Measurements from ENCODE around the gene MROH2A. TPM values are rescaled to one million over a fixed set of nuclear protein-coding genes. Genes with fewer than 3 reads are reported as not detected.

Gene MROH2A
- total and polyA plus RNA-seq, 9 of the 15 experiments (the other 6 are each of a cell fraction or from before 2014, with no cell fraction given) = 0.03 TPM; not detected in 8

GRCh38 chr2:233823731-233824121 lies 45.6 kb downstream of the MROH2A start (continued):
- TF ChIP-seq EZH2 (IDR thresholded peaks at IDR 0.05; ENCODE audit: borderline replicate concordance, low read depth, low read length) (no peak), STAT5B (CRISPR knock-in tag; IDR thresholded peaks at IDR 0.05) (no peak)

GRCh38 chr2:233824373-233824772 lies 46.2 kb downstream of the MROH2A start:
- H2AFZ ChIP-seq (ENCODE audit: low read depth, low read length) = no peak overlapping the region
- intact Hi-C loops (cut with micrococcal nuclease) = no loop called here
- H3K36me3 ChIP-seq (ENCODE audit: control insufficient read depth, insufficient read depth, low read length) = no peaks in the 10 kb centered on the region
- H3K9me1 ChIP-seq (ENCODE audit: control insufficient read depth, insufficient read depth, low read length) = no peaks in the 10 kb centered on the region
- ChIA-PET CTCF (ENCODE audit: low intra/inter-chr PET ratio) (no interaction called here), POLR2A (interaction anchor here (0.8 to 1.1 kb wide), 2 partner anchors 14 to 188 kb away, joined by 3 read pairs; partner anchors contain the start of gene UGT1A10)
- TF ChIP-seq U2AF2 (optimal IDR thresholded peaks at IDR 0.05; ENCODE audit: low read depth, low read length) (no peak), FUS (optimal IDR thresholded peaks at IDR 0.05; ENCODE audit: low read depth, low read length) (no peak), ZNF436 (CRISPR knock-in tag; IDR thresholded peaks at IDR 0.05) (no peak)
- H3K9ac ChIP-seq (ENCODE audit: insufficient read depth in 1 of 2, low read depth in 2 of 2, low read length in 2 of 2) = no peak overlapping the region
- ATAC-seq (no peak), FAIRE-seq (no peak), DNase-seq (ENCODE audit: extremely low read depth in 1 of 4, low spot score in 3 of 4) (no peak)
- peaks cover 2 to 41% of the 10 kb centered on the region in 2 experiments; a peak in 3 of 5 replicates for H3K27me3 ChIP-seq (ENCODE audit: control insufficient read depth in 2 of 2, insufficient read depth in 2 of 2, low read length in 2 of 2)
- no peaks in the 10 kb centered on the region; the same call in 1 of the 2 replicates for H4K20me1 ChIP-seq (replicated peaks; ENCODE audit: control insufficient read depth, insufficient read depth, low read length)
- H3K9me3 ChIP-seq (replicated peaks; ENCODE audit: control insufficient read depth, insufficient read depth, low read depth, low read length) = no peaks in the 10 kb centered on the region
- no peak overlapping the region for H3K4me3 ChIP-seq
- in situ Hi-C loops (cut with MboI) = no loop called here
- H3K4me2 ChIP-seq (ENCODE audit: insufficient read depth, low read length) = no peak overlapping the region
- 4% methylated on average over 6 of the region's 7 CpGs for WGBS (ENCODE audit: insufficient coverage, low coverage, missing lambda C conversion rate)
- BruUV-seq (replicated peaks) = no TSS peak
- peaks cover 0 to 5% of the 10 kb centered on the region in 2 experiments; a peak in 2 of 5 replicates for H3K4me1 ChIP-seq (replicated peaks in 1 of 2; ENCODE audit: control insufficient read depth in 2 of 2, insufficient read depth in 2 of 2, low read length in 2 of 2)
- H3K79me2 ChIP-seq (ENCODE audit: control insufficient read depth, insufficient read depth, low read length) = no peaks in the 10 kb centered on the region
- H3K27ac ChIP-seq (ENCODE audit: extremely low read depth, low read depth, low read length) = no peak overlapping the region
